Astrocyte of the cerebellum (primary cell): ENCODE results near the gene DNAAF9.

Source experiments
- DNase-seq: peaks from one replicate; pipeline ENCODE4 v3.0.0-alpha.2; 2011; ENCODE audit warnings: low read depth
- H3K4me3 ChIP-seq: 2 replicates; pipeline ENCODE4 v1.5.1; 2011; ENCODE audit warnings: mild to moderate bottlenecking, low read depth, low read length, moderate library complexity
- in situ Hi-C: cut with HindIII; loops from 2 replicates; pipeline ENCODE4 v1.10.0; 2017; ENCODE audit warnings: low sequenced_read_pairs
- TF ChIP-seq, protein P1 (sequence below): IDR thresholded peaks from 2 replicates; pipeline ENCODE4 v1.5.1; 2012; ENCODE audit warnings: low read length, low read depth, moderate library complexity, mild to moderate bottlenecking; ENCODE audit errors: missing control alignments

Gene DNAAF9

DNA sequence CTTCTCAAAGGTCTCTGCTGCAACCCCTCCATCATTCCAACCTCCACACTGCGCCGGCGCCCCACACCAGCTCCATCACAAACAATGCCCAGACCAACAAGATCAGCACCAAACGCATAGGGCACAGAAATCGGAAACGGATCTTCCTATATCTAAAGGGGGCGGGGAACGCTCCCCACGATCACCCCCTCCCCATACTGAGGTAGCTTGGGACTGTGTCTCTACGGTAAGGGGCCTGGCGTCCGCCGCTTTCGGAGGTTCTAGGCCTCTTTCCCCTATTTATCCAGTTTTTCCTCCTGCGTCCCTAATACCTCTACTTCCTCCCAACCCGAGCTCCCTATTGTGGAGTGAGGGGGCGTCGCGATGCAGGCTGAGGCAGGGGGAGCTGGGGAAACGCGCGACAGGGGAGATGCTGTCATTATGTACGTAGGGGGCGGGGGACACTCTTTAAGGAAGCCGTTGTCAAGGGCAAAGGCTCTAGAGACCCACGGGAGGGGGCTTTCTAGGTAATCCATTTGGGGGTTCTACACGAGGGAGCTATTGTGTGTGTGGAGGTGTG, 909 bp downstream of the DNAAF9 start:
- in situ Hi-C loops = no loop called here
- TF ChIP-seq, protein P1, sequence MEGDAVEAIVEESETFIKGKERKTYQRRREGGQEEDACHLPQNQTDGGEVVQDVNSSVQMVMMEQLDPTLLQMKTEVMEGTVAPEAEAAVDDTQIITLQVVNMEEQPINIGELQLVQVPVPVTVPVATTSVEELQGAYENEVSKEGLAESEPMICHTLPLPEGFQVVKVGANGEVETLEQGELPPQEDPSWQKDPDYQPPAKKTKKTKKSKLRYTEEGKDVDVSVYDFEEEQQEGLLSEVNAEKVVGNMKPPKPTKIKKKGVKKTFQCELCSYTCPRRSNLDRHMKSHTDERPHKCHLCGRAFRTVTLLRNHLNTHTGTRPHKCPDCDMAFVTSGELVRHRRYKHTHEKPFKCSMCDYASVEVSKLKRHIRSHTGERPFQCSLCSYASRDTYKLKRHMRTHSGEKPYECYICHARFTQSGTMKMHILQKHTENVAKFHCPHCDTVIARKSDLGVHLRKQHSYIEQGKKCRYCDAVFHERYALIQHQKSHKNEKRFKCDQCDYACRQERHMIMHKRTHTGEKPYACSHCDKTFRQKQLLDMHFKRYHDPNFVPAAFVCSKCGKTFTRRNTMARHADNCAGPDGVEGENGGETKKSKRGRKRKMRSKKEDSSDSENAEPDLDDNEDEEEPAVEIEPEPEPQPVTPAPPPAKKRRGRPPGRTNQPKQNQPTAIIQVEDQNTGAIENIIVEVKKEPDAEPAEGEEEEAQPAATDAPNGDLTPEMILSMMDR = no peak
- peak overlapping the region; percentile 88 for H3K4me3 ChIP-seq
- DNase-seq = no peak

DNA sequence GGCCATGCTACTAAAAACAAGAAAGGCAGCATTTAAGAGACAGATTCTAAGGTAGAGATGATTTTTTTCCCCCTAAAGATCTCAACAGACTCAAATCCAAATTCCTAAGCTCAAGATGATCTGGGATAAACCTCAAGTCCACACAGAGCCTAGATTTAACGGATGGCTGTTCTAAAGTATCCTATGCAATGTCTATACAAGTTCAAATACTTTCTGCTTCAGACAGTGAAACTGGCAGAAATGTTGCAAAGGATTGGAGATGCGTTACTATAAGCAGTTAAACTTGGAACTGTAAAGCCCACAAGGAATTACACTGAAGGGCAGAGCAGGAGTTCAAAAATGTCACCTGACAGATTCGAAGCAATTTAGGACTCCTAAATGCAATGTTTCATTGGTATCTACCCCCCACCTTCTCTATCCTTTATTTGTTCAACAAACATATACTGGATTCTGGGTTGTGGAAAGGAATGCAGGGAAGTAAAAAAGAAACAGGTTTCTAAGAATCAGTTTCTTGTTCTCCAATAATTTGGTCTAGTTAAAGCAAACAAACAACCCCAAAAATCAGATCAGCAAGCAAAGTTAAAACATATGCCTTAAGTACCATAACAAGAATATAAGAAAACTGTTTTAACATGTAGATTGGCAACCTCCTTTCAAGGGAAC, 1.6 kb downstream of the DNAAF9 start:
- peak overlapping the region; percentile 88 for H3K4me3 ChIP-seq
- DNase-seq = no peak
- TF ChIP-seq, protein P1 = no peak
- in situ Hi-C loops = no loop called here

DNA sequence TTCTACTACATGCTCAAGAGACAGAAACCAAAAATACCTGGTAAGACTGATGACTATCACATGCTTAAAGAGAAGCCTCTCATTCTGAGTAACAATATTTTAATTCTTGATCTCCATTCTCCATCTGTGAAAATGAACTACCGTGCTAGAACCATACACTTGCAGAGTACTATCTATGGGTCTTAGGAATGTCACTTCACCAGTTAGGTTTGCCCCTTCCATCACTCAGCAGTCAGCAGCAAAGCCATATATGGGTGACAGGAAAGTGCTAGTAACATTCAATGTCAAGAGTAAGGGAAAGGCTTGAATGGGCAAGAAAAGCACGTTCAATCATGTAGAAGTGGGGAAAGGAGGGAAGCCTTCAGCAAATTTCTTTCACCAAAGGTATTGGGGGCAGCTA, 2.3 kb downstream of the DNAAF9 start:
- H3K4me3 ChIP-seq = no peak overlapping the region
- TF ChIP-seq, protein P1 = no peak
- in situ Hi-C loops = no loop called here
- no peak for DNase-seq

DNA sequence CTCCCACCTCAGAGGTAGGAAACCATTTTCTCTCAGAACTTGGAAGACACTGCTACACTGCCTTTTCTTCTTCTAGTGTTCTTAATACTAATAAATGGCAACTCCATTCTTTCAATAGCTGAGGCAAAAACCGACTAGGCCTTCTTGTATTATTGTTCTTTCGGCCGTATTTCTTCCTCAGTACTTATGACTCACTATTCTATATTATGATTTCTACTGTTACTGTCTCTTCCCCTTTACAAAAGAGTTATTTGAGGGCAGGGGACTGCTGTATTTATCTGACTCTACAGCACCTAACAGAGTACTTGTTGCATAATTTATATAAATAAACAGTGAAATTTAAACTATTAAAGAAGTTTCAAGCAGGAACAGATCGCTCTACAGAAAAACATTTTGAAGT, 3.1 kb downstream of the DNAAF9 start:
- H3K4me3 ChIP-seq = no peak overlapping the region
- DNase-seq = no peak
- in situ Hi-C loops = no loop called here
- TF ChIP-seq, protein P1 = no peak

DNA sequence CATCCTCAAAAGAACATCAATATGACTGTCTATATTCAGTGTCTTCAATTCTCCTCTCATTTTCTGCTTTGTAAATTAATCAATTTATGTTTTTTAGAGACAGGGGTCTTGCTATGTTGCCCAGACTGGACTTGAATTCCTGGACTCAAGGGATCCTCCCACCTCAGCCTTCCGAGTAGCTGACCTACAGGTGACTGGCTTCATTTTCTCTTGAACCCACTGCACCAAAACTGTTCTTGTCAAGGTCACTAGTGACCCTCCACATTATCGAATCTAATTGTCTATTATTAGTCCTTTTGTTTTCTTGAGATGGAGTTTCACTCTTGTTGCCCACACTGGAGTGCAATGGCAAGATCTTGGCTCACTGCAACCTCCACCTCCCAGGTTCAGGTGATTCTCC, 3.7 kb downstream of the DNAAF9 start:
- TF ChIP-seq, protein P1 = no peak
- DNase-seq = no peak
- no peak overlapping the region for H3K4me3 ChIP-seq
- in situ Hi-C loops = no loop called here

DNA sequence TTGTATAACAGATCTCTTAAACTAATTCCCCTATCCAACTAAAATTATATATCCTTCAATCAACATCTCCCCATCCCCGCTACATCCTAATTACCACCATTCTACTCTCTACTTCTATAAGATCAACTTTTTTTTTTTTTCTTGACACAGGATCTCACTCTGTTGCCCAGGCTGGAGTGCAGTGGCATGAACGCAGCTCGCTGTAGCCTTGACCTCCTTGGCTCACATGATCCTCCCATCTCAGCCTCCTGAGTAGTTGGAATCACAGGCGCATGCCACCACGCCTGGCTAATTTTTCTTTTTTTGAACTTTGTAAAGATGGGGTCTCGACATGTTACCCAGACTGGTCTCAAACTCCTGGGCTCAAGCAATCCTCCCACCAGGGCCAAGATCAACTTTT, 5.0 kb downstream of the DNAAF9 start:
- in situ Hi-C loops = no loop called here
- H3K4me3 ChIP-seq = no peak overlapping the region
- DNase-seq = no peak
- TF ChIP-seq, protein P1 = no peak
